HG02798 (cell line): ENCODE measurements around the gene IL17D.

Experiments used
- ATAC-seq: cut with Tn5 transposase; IDR thresholded peaks from one replicate; pipeline ENCODE4 v1.9.1; 2021; ENCODE audit warnings: mild to moderate bottlenecking; ENCODE audit not compliant: unreplicated experiment, poor library complexity

IL17D gene

GRCh38 chr13:20769834-20770233, 66.3 kb downstream of the IL17D start:
- ATAC-seq: no peak
